MM.1S (cell line): ENCODE data around the gene ABCG4.
"Not testable (repeated sequence)": the region's sequence is repeated elsewhere in the genome, so short reads cannot be mapped to it uniquely, and the experiment has no call there.

Source experiments
- EZH2 ChIP-seq: fragments of 300-600 bp; sonication (generic); optimal IDR thresholded peaks from 2 replicates; pipeline ENCODE3; 2017; ENCODE audit warnings: low read depth, mild to moderate bottlenecking, antibody characterized with exemption, low read length, mixed read lengths
- EZH2phosphoT487 ChIP-seq: fragments of 300-600 bp; sonication (generic); IDR thresholded peaks from 2 replicates; pipeline ENCODE4 v1.6.1; 2018; ENCODE audit warnings: antibody characterized with exemption, low read length
- TF ChIP-seq, protein P1 (sequence below): fragments of 300-600 bp; sonication (generic); IDR thresholded peaks from 2 replicates; pipeline ENCODE4 v1.5.1; 2016; ENCODE audit warnings: antibody characterized with exemption, low read length, mixed read lengths

DNA sequence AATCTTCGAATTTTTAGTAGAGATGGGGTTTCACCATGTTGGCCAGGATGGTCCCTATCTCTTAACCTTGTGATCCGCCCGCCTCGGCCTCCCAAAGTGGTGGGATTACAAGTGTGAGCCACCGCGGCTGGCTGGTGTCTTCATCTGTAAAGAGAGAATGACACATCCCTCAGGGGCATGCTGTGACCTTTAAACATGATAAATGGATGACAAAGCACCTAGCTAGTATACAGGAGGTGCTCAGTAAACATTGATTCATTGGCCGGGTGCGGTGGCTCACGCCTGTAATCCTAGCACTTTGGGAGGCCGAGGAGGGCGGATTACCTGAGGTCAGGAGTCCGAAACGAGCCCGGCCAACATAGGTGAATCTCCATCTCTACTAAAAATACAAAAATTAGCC lies 42.4 kb downstream of the ABCG4 start:
- TF ChIP-seq EZH2phosphoT487, EZH2: not testable (repeated sequence)
- TF ChIP-seq, protein P1, sequence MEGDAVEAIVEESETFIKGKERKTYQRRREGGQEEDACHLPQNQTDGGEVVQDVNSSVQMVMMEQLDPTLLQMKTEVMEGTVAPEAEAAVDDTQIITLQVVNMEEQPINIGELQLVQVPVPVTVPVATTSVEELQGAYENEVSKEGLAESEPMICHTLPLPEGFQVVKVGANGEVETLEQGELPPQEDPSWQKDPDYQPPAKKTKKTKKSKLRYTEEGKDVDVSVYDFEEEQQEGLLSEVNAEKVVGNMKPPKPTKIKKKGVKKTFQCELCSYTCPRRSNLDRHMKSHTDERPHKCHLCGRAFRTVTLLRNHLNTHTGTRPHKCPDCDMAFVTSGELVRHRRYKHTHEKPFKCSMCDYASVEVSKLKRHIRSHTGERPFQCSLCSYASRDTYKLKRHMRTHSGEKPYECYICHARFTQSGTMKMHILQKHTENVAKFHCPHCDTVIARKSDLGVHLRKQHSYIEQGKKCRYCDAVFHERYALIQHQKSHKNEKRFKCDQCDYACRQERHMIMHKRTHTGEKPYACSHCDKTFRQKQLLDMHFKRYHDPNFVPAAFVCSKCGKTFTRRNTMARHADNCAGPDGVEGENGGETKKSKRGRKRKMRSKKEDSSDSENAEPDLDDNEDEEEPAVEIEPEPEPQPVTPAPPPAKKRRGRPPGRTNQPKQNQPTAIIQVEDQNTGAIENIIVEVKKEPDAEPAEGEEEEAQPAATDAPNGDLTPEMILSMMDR = not testable (repeated sequence)
